ENCODE measurements around the gene CCDC73. TPM values are rescaled to one million over a fixed set of nuclear protein-coding genes. Genes with fewer than 3 reads are reported as not detected.

The CCDC73 gene
- not detected in 2 replicates for total RNA-seq

DNA sequence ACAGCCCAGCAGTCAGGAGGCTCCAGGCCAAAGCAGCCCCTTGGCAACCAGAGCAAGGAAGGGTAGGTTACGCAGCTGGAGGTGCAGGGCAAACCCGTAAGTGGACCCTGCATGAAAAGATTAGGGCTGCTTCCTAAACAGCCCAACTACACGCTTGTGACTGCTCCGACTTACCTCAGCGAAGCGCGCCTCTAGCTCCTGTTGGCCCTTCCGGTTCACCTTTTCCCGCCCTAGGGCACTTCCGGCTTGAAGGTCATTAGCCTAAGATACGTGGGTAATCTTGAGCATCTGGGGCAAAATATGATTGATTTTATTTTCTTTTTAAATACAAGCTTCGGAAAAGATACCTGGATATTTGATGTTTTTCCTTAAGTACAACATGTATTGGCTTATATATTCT is at the start of gene CCDC73:
Gene CCDC73, minus strand, starts transcription at position 224 of the 400 bp plus-strand sequence. CDS start 34,419 bp downstream, outside the sequence.

DNA sequence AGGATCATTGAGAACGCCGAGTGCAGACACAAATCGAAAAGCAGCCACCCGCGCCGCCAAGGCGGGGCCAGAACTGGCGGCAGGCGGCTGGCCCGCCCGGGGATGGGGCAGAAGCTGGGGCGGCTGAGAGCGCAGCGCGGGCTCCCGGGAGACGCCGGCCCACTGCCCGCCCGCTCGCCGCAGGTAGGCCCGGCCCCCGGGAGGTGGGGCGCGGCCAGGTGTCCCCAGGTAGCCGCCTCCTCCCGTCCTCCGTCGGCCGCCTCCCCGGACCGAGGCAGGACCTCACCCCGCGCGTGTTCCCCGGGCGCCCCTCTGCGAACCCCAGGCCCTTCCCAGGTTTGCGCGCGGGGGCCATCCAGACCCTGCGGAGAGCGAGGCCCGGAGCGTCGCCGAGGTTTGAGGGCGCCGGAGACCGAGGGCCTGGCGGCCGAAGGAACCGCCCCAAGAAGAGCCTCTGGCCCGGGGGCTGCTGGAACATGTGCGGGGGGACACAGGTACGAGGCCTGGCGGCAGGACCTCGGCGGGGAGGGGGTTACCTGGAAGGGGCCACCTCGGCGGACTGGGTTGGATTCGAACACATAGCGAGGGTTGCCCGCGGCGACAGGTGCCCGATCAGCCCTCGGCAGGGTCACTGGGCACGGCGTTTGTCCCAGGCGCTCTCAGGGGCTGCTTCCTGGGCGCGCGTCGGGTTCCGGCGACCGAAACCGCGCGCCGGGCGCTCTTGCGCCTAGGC is 35.4 kb upstream of the CCDC73 start, which contains the start of gene PRRG4:
Gene PRRG4, plus strand, starts transcription at position 248 of the 733 bp plus-strand sequence. CDS start 603 bp downstream, outside the sequence.

DNA sequence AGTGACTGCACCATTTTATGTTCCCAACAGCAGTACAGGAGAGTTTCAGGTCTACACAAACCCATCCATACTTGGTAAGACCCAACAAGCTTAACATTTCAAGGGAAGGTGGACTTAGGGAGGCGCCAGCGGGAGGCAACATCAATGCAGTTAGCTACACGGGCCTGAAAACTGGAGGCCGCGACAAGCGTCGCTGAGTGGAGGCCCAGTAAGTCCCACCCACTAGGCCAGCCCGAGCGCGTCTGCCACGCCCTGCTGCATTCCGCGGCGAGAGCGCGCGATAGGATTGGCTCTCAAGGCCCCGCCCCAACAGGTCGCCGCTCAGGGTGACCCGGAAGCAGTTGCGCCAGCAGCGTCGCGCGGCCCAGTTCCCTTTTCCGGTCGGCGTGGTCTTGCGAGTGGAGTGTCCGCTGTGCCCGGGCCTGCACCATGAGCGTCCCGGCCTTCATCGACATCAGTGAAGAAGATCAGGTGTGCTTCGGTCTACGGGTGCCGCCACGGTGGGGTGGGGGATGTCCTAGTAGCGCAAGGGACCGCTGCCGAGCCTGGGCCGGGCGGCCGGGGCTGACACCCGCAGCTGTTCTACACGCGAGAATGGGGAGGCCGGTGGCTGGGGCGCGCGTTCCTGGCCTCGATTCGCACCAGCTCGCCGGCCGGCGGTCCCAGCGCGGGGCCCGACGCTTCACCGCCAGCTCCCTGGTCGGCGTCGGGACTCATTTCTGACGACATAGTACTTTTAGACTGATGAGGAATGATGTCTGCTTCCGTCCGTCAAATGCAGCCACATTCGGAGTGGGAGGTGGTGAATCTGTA is 210.8 kb downstream of the CCDC73 start, which contains the start of gene EIF3M:
Gene EIF3M, plus strand, starts transcription at position 373 of the 813 bp plus-strand sequence. Its CDS starts 57 bp downstream, at position 430.

Other genes with a start within 250 kb of the CCDC73 start
- gene EIF3M, start 210.8 kb downstream of the CCDC73 start, total RNA-seq, result 553 and 584 TPM in 2 replicates
- under 0.01 and 0.22 TPM in 2 replicates for gene PRRG4, start 35.3 kb upstream of the CCDC73 start, total RNA-seq
- gene QSER1, start 98.1 kb upstream of the CCDC73 start, total RNA-seq, result 32.8 and 34.5 TPM in 2 replicates
- gene DEPDC7, start 221.2 kb upstream of the CCDC73 start, total RNA-seq, result 15.5 and 20.8 TPM in 2 replicates
- 33.8 and 36.4 TPM in 2 replicates for gene TCP11L1, start 244.9 kb upstream of the CCDC73 start, total RNA-seq